Measurements from ENCODE around the gene PCBP1.

Gene PCBP1

GRCh38 chr2:70086838-70087701 lies at the start of gene PCBP1:
TSS of gene PCBP1 (plus strand) at chr2:70087477. CDS start at chr2:70087744, 267 bp downstream.
- no peak for TF ChIP-seq CTCF (IDR thresholded peaks at IDR 0.05; ENCODE audit: borderline replicate concordance, control extremely low read depth, extremely low read depth, insufficient read depth, missing control alignments)
- DNase-seq (ENCODE audit: low spot score) = peak; percentile 94
- in situ Hi-C loops (cut with MboI; ENCODE audit: low sequenced_read_pairs, unreplicated experiment) = no loop called here

GRCh38 chr2:70039366-70039765 lies 47.9 kb upstream of the PCBP1 start:
- no peak for TF ChIP-seq CTCF (IDR thresholded peaks at IDR 0.05; ENCODE audit: borderline replicate concordance, control extremely low read depth, extremely low read depth, insufficient read depth, missing control alignments)
- no peak for DNase-seq (ENCODE audit: low spot score)
- in situ Hi-C loops (cut with MboI; ENCODE audit: low sequenced_read_pairs, unreplicated experiment) = no loop called here

GRCh38 chr2:70041663-70042062 lies 45.6 kb upstream of the PCBP1 start:
- no peak for DNase-seq (ENCODE audit: low spot score)
- no peak for TF ChIP-seq CTCF (IDR thresholded peaks at IDR 0.05; ENCODE audit: borderline replicate concordance, control extremely low read depth, extremely low read depth, insufficient read depth, missing control alignments)
- in situ Hi-C loops (cut with MboI; ENCODE audit: low sequenced_read_pairs, unreplicated experiment) = no loop called here

GRCh38 chr2:70042246-70042645 lies 45.0 kb upstream of the PCBP1 start:
- no peak for DNase-seq (ENCODE audit: low spot score)
- in situ Hi-C loops (cut with MboI; ENCODE audit: low sequenced_read_pairs, unreplicated experiment) = no loop called here
- TF ChIP-seq CTCF (IDR thresholded peaks at IDR 0.05; ENCODE audit: borderline replicate concordance, control extremely low read depth, extremely low read depth, insufficient read depth, missing control alignments) = no peak

- DNase-seq (ENCODE audit: low spot score) = no peak
- no peak for TF ChIP-seq CTCF (IDR thresholded peaks at IDR 0.05; ENCODE audit: borderline replicate concordance, control extremely low read depth, extremely low read depth, insufficient read depth, missing control alignments)
- in situ Hi-C loops (cut with MboI; ENCODE audit: low sequenced_read_pairs, unreplicated experiment) = no loop called here
Measured at GRCh38 chr2:70043252-70043875, 43.9 kb upstream of the PCBP1 start.

GRCh38 chr2:70044290-70045040 lies 42.8 kb upstream of the PCBP1 start:
- no peak for DNase-seq (ENCODE audit: low spot score)
- no peak for TF ChIP-seq CTCF (IDR thresholded peaks at IDR 0.05; ENCODE audit: borderline replicate concordance, control extremely low read depth, extremely low read depth, insufficient read depth, missing control alignments)
- in situ Hi-C loops (cut with MboI; ENCODE audit: low sequenced_read_pairs, unreplicated experiment) = no loop called here

Measured in GM13976 (cell line).